Upper lobe of left lung (tissue), 4 donors: Measurements from ENCODE around the gene HCFC2.

Source experiments
- CTCF ChIP-seq, 6 experiments: fragments of 450-650 bp in 4 of 6; fragments of 200-600 bp in 2 of 6; sonication (generic) in 2 of 6; IDR thresholded peaks; one replicate each; pipeline ENCODE4 v1.5.1; 2016 to 2019; ENCODE audit warnings: antibody characterized with exemption in 6 of 6
- POLR2AphosphoS5 ChIP-seq, 2 donors: sonication (generic); formaldehyde crosslinking; IDR thresholded peaks; one replicate each; pipeline ENCODE4 v1.5.1; 2017; ENCODE audit warnings: antibody characterized with exemption in 2 of 2

- TF ChIP-seq POLR2AphosphoS5 (IDR thresholded peaks at IDR 0.05) (no peak), CTCF (IDR thresholded peaks at IDR 0.05) (no peak)
These were observed 9.5 kb upstream of the HCFC2 start for GRCh38 chr12:104054681-104055346.
